ENCODE results near the gene CRYBG1. TPM values are rescaled to one million over a fixed set of nuclear protein-coding genes. Genes with fewer than 3 reads are reported as not detected.

CRYBG1 gene
- total RNA-seq, 1 donor from 2014 or later, result 3.7 TPM

- Histone ChIP-seq H3K9ac (ENCODE audit: low read depth in 1 of 3, low read length in 3 of 3) (no peak overlapping the region), H3K9me3 (ENCODE audit: control insufficient read depth in 3 of 3, low read length in 3 of 3) (no peaks in the 10 kb centered on the region), H3K36me3 (ENCODE audit: control insufficient read depth in 3 of 3, insufficient read depth in 3 of 3, low read length in 3 of 3) (no peaks in the 10 kb centered on the region), H3K27me3 (ENCODE audit: control insufficient read depth in 3 of 3, insufficient read depth in 3 of 3, low read length in 3 of 3) (peaks cover 13 to 17% (median 16%) of the 10 kb centered on the region in 3 donors), H3K27ac (ENCODE audit: low read depth, low read length) (no peak overlapping the region), H3K4me1 (ENCODE audit: control insufficient read depth in 3 of 3, insufficient read depth in 3 of 3, low read length in 3 of 3) (peaks cover 6 to 15% (median 9%) of the 10 kb centered on the region in 3 donors), H3K4me3 (ENCODE audit: low read length in 3 of 3) (no peak overlapping the region)
Measured at GRCh38 chr6:106516616-106517015, 156.1 kb downstream of the CRYBG1 start.

GRCh38 chr6:106517706-106518105, 157.2 kb downstream of the CRYBG1 start:
- Histone ChIP-seq H3K27me3 (ENCODE audit: control insufficient read depth in 3 of 3, insufficient read depth in 3 of 3, low read length in 3 of 3) (peaks cover 3 to 6% (median 5%) of the 10 kb centered on the region in 3 donors), H3K4me3 (ENCODE audit: low read length in 3 of 3) (no peak overlapping the region), H3K27ac (ENCODE audit: low read depth, low read length) (no peak overlapping the region), H3K36me3 (ENCODE audit: control insufficient read depth in 3 of 3, insufficient read depth in 3 of 3, low read length in 3 of 3) (no peaks in the 10 kb centered on the region), H3K4me1 (ENCODE audit: control insufficient read depth in 3 of 3, insufficient read depth in 3 of 3, low read length in 3 of 3) (peaks cover 0 to 9% (median 5%) of the 10 kb centered on the region in 3 donors), H3K9me3 (ENCODE audit: control insufficient read depth in 3 of 3, low read length in 3 of 3) (no peaks in the 10 kb centered on the region), H3K9ac (ENCODE audit: low read depth in 1 of 3, low read length in 3 of 3) (no peak overlapping the region)

- Histone ChIP-seq H3K36me3 (ENCODE audit: control insufficient read depth in 3 of 3, insufficient read depth in 3 of 3, low read length in 3 of 3) (no peaks in the 10 kb centered on the region), H3K4me1 (ENCODE audit: control insufficient read depth in 3 of 3, insufficient read depth in 3 of 3, low read length in 3 of 3) (peaks cover 0 to 9% (median 0%) of the 10 kb centered on the region in 3 donors), H3K27me3 (ENCODE audit: control insufficient read depth in 3 of 3, insufficient read depth in 3 of 3, low read length in 3 of 3) (peaks cover 0 to 2% (median 2%) of the 10 kb centered on the region in 3 donors), H3K27ac (ENCODE audit: low read depth, low read length) (no peak overlapping the region), H3K4me3 (ENCODE audit: low read length in 3 of 3) (no peak overlapping the region), H3K9ac (ENCODE audit: low read depth in 1 of 3, low read length in 3 of 3) (no peak overlapping the region), H3K9me3 (ENCODE audit: control insufficient read depth in 3 of 3, low read length in 3 of 3) (no peaks in the 10 kb centered on the region)
Measured at GRCh38 chr6:106518748-106519147, 158.2 kb downstream of the CRYBG1 start.

- H3K27me3 ChIP-seq (ENCODE audit: control insufficient read depth in 3 of 3, insufficient read depth in 3 of 3, low read length in 3 of 3), result peaks cover 0 to 2% (median 2%) of the 10 kb centered on the region in 3 donors
- no peak overlapping the region for H3K4me3 ChIP-seq (ENCODE audit: low read length in 3 of 3)
- H3K27ac ChIP-seq (ENCODE audit: low read depth, low read length), result no peak overlapping the region
- peaks cover 0 to 9% (median 0%) of the 10 kb centered on the region in 3 donors for H3K4me1 ChIP-seq (ENCODE audit: control insufficient read depth in 3 of 3, insufficient read depth in 3 of 3, low read length in 3 of 3)
- H3K36me3 ChIP-seq (ENCODE audit: control insufficient read depth in 3 of 3, insufficient read depth in 3 of 3, low read length in 3 of 3), result no peaks in the 10 kb centered on the region
- no peaks in the 10 kb centered on the region for H3K9me3 ChIP-seq (ENCODE audit: control insufficient read depth in 3 of 3, low read length in 3 of 3)
- H3K9ac ChIP-seq (ENCODE audit: low read depth in 1 of 3, low read length in 3 of 3), result no peak overlapping the region
Measured at GRCh38 chr6:106519460-106520394, 159.2 kb downstream of the CRYBG1 start.

- peak overlapping the region in 1 of 3 donors; percentile 17 for H3K9ac ChIP-seq (ENCODE audit: low read depth in 1 of 3, low read length in 3 of 3)
- H3K4me1 ChIP-seq (ENCODE audit: control insufficient read depth in 3 of 3, insufficient read depth in 3 of 3, low read length in 3 of 3), result peaks cover 0 to 9% (median 0%) of the 10 kb centered on the region in 3 donors
- no peak overlapping the region for H3K4me3 ChIP-seq (ENCODE audit: low read length in 3 of 3)
Measured at GRCh38 chr6:106520711-106521401, 160.3 kb downstream of the CRYBG1 start.

GRCh38 chr6:106522562-106523250, 162.2 kb downstream of the CRYBG1 start:
- Histone ChIP-seq H3K9ac (ENCODE audit: low read depth in 1 of 3, low read length in 3 of 3) (no peak overlapping the region), H3K27ac (ENCODE audit: low read depth, low read length) (no peak overlapping the region), H3K4me3 (ENCODE audit: low read length in 3 of 3) (no peak overlapping the region), H3K4me1 (ENCODE audit: control insufficient read depth in 3 of 3, insufficient read depth in 3 of 3, low read length in 3 of 3) (peaks cover 0 to 9% (median 0%) of the 10 kb centered on the region in 3 donors), H3K27me3 (ENCODE audit: control insufficient read depth in 3 of 3, insufficient read depth in 3 of 3, low read length in 3 of 3) (peaks cover 0 to 2% (median 0%) of the 10 kb centered on the region in 3 donors), H3K9me3 (ENCODE audit: control insufficient read depth in 3 of 3, low read length in 3 of 3) (no peaks in the 10 kb centered on the region), H3K36me3 (ENCODE audit: control insufficient read depth in 3 of 3, insufficient read depth in 3 of 3, low read length in 3 of 3) (no peaks in the 10 kb centered on the region)

More at GRCh38 chr6:106520711-106521401, 160.3 kb downstream of the CRYBG1 start:
- H3K27me3 ChIP-seq (ENCODE audit: control insufficient read depth in 3 of 3, insufficient read depth in 3 of 3, low read length in 3 of 3), result peaks cover 0 to 2% (median 1%) of the 10 kb centered on the region in 3 donors
- H3K27ac ChIP-seq (ENCODE audit: low read depth, low read length), result no peak overlapping the region
- H3K36me3 ChIP-seq (ENCODE audit: control insufficient read depth in 3 of 3, insufficient read depth in 3 of 3, low read length in 3 of 3), result no peaks in the 10 kb centered on the region
- H3K9me3 ChIP-seq (ENCODE audit: control insufficient read depth in 3 of 3, low read length in 3 of 3), result no peaks in the 10 kb centered on the region

- Histone ChIP-seq H3K4me3 (ENCODE audit: low read length in 3 of 3) (peak overlapping the region in 1 of 3 donors; percentile 52), H3K9ac (ENCODE audit: low read depth in 1 of 3, low read length in 3 of 3) (no peak overlapping the region), H3K27ac (ENCODE audit: low read depth, low read length) (no peak overlapping the region)
Measured at GRCh38 chr6:106525107-106525881, 164.8 kb downstream of the CRYBG1 start.

GRCh38 chr6:106525882-106526275, 165.4 kb downstream of the CRYBG1 start:
- H3K4me3 ChIP-seq (ENCODE audit: low read length in 3 of 3), result no peak overlapping the region
- H3K27ac ChIP-seq (ENCODE audit: low read depth, low read length), result no peak overlapping the region
- no peaks in the 10 kb centered on the region for H3K36me3 ChIP-seq (ENCODE audit: control insufficient read depth in 3 of 3, insufficient read depth in 3 of 3, low read length in 3 of 3)

More at GRCh38 chr6:106525107-106525881, 164.8 kb downstream of the CRYBG1 start:
- H3K4me1 ChIP-seq (ENCODE audit: control insufficient read depth in 3 of 3, insufficient read depth in 3 of 3, low read length in 3 of 3), result no peaks in the 10 kb centered on the region
- H3K9me3 ChIP-seq (ENCODE audit: control insufficient read depth in 3 of 3, low read length in 3 of 3), result no peaks in the 10 kb centered on the region
- no peaks in the 10 kb centered on the region for H3K36me3 ChIP-seq (ENCODE audit: control insufficient read depth in 3 of 3, insufficient read depth in 3 of 3, low read length in 3 of 3)
- no peaks in the 10 kb centered on the region for H3K27me3 ChIP-seq (ENCODE audit: control insufficient read depth in 3 of 3, insufficient read depth in 3 of 3, low read length in 3 of 3)

GRCh38 chr6:106527117-106527516, 166.6 kb downstream of the CRYBG1 start:
- no peaks in the 10 kb centered on the region for H3K9me3 ChIP-seq (ENCODE audit: control insufficient read depth in 3 of 3, low read length in 3 of 3)
- H3K9ac ChIP-seq (ENCODE audit: low read depth in 1 of 3, low read length in 3 of 3), result no peak overlapping the region
- H3K27ac ChIP-seq (ENCODE audit: low read depth, low read length), result no peak overlapping the region
- H3K4me1 ChIP-seq (ENCODE audit: control insufficient read depth in 3 of 3, insufficient read depth in 3 of 3, low read length in 3 of 3), result no peaks in the 10 kb centered on the region
- H3K27me3 ChIP-seq (ENCODE audit: control insufficient read depth in 3 of 3, insufficient read depth in 3 of 3, low read length in 3 of 3), result no peaks in the 10 kb centered on the region
- H3K36me3 ChIP-seq (ENCODE audit: control insufficient read depth in 3 of 3, insufficient read depth in 3 of 3, low read length in 3 of 3), result no peaks in the 10 kb centered on the region
- no peak overlapping the region for H3K4me3 ChIP-seq (ENCODE audit: low read length in 3 of 3)

More at GRCh38 chr6:106525882-106526275, 165.4 kb downstream of the CRYBG1 start:
- Histone ChIP-seq H3K9ac (ENCODE audit: low read depth in 1 of 3, low read length in 3 of 3) (no peak overlapping the region), H3K4me1 (ENCODE audit: control insufficient read depth in 3 of 3, insufficient read depth in 3 of 3, low read length in 3 of 3) (no peaks in the 10 kb centered on the region), H3K27me3 (ENCODE audit: control insufficient read depth in 3 of 3, insufficient read depth in 3 of 3, low read length in 3 of 3) (no peaks in the 10 kb centered on the region), H3K9me3 (ENCODE audit: control insufficient read depth in 3 of 3, low read length in 3 of 3) (no peaks in the 10 kb centered on the region)
